ENCODE measurements around the gene DDN.

DDN gene

DNA sequence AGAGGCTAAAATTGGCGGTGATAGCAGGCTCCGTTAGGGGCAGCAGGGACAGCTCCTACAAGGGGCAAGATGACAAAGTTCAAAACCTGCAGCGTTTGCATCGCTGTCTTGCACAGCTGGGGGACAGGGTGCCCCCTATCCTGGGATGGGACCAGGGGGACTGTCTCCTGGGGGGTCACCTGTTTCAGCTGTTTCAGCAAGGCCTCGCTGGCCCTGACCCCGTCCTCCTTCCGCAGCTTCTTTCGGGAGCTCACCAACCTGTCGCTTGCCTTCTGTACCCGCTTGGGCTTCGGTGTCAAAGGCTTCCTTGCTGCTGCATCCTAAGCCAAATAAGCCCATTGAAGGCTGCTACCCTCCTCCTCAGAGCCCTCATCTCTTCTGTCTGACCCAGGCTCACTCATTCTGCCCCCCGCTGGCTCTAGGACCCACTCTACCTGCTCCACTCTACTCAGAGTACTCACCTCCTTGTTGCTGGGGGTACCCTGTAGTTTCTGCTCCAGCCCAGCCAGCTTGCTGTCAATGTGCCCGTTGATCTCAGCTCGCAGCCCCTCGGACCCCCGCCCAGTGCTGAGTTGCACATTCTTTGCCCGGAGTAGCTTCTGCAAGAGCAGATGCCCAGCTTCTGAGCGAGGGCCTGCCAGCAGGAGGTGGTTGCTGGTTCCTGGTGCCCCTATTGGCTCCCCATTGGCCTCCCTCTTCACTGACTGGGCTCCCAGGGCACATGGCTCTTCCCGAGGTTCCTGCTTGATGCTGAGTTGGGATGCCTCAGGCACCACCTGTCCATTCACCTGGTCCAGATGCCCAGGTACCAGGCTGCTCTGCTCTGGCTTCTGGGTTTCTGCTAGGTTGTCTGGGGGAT, 31.8 kb upstream of the DDN start:
- DNase-seq, result no peak

DNA sequence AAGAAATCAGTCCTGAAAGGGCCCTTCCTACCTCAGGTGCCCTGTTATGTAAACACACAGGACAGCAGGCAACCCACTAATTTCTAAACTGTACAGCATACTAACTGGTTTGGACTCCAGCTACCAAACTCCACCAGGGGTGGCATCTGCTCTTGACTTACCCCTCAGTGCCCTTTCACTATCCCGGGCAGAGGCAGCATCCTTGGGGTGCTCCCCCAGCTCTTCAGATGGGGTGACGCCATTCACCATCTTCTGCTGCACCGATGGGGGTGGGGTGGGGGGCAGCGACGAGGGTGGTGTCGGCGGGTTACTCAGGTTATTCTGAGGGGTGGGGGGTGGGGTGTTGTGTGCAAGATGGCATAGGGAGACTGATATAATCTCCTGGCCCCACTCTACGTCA, 30.9 kb upstream of the DDN start:
- DNase-seq, result no peak

DNA sequence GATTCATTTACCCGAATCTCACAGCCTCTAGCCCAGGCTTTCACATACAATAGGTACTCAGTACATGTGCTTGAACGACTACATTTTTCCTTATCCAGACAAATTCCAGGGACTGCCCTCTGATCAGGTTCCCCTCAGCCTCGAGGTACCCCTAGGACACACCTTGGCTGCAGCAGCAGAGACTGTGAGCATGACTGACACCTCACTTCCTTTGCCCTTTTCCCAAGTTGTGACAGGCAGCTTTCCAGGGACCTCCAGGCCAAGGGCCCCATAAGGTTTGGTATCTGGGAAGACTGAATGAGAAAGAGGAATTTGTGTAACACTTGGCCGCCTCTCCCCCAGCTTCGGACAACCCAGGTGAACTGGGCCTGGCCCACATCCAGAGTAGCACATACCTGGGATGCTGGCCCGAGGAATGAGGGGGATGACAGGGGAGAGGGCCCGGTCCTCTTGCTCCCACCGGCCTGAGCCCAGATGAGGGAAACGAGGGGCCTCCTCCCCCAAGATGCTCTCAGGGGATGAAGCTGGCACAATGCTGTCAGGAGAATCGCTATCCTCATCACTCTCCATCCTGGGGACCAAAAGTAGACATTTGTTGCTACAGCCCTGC, 29.6 kb upstream of the DDN start:
- DNase-seq, result no peak

DNA sequence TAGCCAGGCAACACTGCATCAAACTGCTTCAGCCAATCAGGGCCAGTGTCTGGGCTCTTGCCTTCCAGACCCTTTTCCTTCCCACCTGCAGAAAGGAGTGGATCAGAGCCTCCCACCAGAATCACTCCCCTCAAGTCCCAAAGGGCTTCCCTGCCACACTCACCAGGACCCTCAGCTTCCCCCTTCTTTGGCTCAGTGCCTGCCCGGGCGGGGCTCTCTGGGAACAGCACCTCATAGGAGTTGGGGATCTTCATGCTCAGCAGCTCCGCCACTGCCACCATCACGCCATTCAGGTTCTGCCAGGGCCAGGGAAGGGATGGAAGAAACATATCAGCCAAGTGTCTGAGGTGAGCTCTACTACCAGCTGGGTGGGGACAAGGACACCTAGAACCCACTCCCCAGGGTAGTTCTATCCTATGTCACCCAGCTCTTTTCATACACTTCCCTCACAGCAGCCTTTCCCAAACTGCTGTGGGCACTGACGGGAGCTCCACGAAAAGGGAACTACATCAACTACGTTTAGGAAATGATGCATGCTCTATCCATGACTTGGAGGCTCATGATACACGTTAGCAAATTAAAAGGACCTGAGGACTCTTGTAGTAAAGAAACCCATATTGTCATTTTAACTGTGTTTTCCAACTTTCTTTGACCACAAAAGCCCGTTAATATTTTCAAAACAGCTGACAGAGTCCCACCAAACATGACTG, 28.8 kb upstream of the DDN start:
- DNase-seq, result no peak

DNA sequence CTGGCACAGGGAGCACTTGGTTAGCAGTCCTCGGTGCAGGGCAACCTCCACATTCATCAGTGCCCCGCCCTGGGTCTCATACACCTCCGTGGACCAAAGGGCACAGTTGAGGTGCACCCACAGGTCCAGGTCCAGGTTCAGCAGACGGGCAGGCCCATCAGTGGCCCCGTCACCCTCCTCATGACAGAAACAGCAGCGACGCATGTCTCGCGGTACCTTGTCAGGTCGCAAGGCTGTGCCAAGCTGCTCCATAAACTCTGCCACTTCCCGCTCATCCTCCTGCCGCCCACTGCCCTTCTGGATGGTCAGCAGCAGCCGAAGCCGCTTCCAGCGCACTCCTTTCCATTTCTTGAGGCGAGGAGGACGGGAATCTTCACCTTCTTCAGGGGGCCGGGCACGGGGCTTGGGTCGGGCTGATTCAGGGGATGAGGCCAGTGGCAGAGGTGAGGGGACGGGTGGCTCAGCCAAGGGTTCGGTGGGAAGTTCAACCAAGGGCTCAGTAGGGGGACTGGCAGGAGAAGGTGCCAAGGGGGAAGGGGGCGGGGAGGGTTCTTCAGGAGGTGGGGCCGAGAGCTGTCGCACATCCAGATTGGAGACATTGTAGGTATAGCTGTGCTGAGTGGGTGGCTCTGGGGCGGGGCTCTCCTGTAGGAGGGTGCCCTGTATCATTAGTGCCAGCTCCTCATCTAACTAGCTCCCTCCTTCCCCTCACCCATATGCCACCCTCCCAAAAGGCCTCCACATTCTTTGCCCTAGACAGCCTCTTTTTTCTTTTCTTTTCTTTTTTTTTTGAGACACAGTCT, 27.7 kb upstream of the DDN start:
- no peak for DNase-seq

DNA sequence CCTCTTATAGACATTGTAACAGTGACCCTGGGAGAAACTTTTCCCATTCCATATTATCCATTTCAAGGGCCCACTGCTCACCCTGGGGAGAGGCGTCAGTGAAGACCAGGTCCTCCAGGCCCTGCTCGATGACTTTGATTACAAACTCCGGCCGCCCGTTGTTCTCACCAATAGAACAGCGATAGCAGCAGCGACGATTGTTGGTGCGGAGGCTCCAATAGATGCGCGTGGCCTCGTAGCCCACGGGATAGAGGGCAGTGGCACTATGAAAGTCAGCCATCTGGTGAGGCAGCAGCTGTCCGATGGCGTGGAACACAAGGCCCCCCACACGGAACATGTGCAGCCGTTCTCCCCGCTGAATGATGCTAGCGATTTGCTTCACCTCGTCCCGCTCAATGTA, 26.9 kb upstream of the DDN start:
- no peak for DNase-seq

DNA sequence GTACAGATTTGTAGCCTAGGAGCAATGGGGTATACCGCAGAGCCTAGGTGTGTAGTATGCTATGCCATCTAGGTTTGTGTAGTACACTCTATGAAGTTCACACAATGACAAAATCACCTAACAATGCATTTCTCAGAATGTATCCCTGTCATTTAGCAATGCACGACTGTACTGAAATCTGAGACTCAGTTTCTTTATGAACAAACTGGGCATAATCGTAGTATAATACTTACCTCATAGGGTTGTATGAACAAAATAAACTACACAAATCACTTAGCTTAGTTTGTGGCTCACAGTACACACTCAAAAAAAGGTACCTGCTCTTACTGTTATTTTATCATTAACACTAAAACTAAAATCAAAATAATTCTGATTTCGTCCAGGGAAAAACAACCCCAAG, 26.3 kb upstream of the DDN start:
- DNase-seq, result no peak

DNA sequence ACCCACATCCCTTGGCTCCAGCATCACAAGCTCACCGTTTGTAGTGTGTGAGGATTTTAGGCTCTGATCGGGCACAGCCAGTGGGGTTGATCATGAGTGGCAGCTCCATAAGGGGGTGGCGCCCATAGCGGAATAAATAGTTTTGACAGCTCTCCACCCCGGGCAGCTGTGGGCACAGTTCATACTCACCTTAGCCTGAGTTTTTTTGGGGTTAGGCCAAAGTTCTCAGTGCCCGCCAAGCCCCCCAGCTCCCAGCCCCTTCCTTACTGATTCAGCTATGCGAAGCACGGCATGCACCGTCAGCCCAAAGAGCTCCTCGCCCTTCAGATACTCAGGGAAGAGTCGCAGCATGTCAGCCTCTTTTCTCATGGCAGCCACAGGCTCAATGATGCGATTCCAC, 25.4 kb upstream of the DDN start:
- no peak for DNase-seq

DNA sequence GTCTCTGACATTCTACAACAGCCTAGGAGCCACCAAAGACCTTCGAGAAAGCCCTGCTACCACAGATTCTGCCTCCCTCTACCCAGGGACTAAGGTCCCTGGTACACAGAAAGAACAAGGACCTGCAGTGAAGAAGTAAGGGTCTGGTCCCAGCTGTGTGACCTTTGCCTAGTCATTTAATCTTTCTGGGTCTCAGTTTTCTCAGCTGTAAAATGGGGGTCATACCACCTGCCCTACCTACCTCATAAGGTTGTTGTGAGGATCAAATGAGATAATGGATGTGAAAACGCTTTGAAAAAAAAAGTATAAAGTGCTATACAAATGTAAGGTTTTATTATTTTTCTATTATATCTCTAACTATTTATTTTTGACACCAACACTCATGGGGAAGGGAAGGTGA, 24.6 kb upstream of the DDN start:
- no peak for DNase-seq

DNA sequence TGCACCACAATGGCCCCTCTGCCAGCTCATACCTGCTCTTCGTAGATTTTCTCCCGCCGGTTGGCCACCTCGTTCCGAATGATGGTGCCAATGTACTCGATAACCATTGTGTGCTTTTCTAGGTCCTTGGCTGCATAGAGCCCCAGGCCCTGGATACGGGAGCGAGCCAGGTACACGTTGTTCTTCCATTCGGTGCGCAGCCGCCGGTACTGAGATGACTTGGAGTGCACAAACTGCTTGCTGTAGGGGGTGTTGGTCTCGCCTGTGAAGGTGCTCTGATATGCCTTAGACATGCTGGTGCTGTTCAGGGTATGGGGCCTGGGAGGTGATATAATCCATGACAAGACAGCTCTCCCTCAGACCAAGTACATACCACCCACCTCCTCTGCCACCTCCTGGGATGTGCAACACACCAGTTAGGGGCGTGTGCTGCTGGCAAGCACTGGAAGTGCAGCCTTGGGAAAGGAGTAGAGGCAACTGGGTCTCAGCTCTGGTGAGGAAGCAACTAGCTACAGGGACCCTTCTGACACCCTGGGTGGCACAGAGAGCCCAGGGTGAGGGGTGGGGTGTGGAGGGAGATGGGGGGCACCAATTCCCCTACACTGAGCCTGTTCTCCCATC, 23.5 kb upstream of the DDN start:
- no peak for DNase-seq

DNA sequence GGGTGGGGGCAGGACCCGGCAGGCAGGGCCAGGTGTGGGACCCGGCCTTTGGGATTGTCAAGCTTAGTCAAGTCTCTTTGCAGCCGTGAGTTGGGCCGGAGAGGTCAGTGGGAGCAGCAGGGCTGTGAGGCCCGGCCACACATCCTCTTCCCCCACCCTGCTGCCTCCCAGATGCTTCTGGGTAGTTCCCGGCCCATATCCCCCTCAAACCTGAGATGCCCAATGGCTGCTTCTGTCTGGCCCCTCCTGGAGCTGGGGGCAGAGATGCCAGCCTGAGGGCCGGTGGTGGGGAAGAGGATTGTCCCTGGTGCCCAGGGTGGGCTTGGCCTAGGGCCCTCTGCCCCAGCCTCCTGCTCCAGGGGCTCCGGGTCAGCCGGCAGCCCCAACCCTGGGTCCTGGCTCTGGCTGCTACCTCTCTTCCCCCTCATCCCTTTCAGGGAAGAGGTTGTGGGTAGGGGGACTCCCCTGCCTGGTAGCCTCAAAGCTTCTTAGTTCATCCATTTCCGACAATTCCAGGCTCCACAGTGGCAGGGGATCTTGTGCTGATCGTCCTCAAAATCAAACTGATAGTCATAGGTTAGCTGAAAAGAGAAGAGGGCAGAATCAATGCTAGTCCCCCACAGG, 22.2 kb upstream of the DDN start:
- no peak for DNase-seq

DNA sequence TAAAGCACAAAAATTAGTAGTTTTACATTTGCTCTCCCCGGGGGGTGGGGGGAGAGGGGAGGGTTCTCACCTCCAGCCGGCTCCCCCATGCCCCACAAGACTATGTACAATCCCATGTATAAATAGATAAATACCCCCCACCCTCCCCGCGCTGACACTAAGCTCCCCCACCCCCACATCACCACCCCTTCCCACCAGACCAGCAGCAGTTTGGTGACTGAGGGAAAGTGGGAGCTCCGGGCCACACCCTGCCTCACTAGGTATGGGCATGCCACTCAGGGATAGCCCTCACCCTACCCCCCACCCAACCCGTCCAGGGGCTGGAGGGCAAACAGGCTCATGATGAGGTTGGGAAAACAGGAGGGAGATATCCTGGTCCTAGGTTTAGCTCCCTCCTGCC, 21.3 kb upstream of the DDN start:
- no peak for DNase-seq

DNA sequence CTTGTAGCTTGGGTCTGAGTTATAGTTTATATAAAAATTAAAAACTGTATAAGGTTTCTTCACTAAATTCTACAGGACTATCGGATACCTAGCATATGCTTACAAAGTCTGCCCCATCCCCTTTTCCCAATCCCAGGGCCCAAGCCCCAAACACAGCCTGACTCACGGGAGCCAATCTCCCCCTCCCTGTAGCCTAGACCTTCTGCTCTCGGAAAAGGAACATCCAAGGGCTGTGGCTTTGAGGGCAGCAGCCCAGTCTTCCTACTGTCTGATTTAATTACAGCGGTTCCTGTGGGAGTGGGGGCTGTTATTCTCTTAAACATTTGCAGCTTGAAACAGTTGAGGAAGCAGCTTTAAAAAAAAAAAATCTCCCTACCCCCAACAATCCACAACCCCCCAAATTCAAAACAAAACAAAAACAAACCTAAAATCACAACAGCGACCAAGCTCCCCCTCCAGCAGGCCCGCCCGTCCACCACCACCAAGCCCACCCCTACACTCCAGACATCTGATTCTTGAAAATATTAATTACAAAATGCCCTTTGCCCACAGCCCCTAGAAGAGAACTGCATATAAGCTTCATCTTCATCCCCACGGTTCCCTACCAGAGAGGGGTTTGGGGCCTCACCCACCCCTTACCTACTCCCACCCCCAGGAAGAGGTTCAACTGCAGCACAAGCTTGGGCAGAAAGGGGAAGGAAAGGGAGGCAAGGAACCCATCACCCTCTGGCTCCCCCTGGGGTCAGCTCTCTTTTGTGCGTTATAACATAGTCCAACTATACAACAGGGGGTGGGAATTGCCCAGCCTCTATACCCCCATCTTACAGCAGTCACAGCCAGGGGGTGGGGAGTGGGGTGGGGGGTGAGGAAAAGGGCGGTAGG, 20.5 kb upstream of the DDN start:
- DNase-seq, result no peak

DNA sequence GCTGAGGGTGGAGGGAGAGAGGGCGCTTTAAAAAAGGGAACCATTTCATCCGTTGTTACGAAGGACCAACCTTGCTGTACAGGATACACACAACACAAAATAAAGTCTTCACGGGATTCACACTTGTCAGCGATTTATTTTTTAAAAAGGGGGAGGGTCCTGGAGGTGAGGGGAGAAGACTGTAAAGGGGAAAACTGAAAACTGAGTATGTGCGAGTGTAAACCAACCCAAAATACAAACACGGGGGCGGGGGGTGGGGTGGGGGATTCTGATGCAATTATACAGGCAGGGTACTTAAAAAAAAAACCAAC, 19.9 kb upstream of the DDN start:
- no peak for DNase-seq

DNA sequence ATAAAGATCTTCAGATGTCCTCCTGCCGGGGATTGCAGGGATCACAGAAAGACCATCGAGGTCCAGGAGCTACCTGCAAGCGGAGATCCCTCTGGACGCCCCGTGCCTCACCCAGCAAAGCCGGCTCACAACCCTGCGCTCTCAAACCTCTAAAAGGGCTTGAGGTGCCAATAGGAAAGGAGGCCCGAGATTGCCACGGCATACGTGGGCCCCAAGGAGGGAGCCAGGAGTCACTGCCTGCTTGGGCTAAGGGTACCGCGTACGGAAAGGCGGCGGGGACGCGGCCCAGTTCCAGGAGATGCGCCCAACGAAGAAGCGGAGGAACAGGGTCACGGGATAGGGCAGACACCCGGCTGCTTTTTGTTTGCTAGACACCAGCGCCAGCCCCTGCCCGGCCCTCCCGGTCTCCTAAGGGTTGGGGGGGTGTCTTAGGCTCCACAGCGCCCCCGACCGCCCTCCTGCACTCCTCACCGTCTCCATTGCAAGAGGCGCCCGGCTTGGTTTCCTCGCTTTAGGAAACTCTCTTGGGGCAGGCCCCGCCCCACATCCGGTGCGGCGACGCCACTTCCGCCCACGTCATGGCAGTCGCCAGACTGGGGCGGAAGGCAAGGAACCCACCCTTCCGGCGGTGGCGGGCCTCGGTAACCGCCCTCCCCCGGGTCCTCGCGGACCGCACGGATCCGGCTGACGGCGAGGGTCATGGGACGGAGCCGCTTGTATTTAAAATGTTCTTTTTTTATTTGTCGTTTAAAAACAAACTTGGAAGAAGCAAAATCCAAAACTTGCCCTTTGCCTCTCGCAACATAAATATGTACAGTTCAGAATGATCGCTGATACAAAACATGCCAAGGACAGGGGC, 19.3 kb upstream of the DDN start, which contains the start of gene PRKAG1:
Gene PRKAG1, minus strand, starts transcription at position 516 of the 859 bp plus-strand sequence. Its CDS starts 36 bp downstream, at position 480.
- peak; percentile 53 for DNase-seq

DNA sequence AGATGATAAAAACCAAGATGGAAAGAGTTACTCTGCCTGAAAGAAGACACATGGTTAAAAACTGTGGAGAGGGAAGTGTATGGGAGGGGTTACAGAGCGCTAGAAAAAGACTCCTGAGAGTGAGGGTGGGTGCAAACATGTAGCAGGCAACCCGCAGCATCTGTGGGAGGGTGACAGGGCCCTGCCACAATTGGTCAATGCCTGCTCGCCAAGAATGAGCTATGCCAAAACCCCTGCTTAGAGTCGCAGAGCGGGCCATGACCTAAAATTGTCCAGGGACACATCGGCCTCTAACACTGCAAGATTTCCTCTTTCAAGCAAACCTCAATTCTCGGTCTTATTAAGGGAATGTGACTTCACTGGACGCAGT, 18.7 kb upstream of the DDN start:
- DNase-seq, result no peak

DNA sequence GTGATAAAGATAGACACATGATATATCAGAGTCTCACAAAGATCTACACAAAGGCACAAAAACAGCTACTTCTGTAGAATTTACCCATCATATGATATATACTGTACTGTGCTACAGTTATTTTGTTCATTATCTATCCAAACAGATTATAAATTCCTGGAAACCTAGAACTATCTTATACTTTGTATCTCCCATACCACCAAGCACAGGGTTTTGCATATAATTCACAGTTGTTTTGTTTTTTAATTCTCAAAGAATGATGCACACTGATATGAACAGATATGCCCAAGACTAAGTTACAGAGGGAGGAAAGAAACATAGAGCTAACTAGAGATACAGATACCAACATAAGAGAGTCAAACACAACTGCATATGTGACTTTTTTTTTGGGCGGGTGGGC, 16.0 kb upstream of the DDN start:
- DNase-seq, result no peak

DNA sequence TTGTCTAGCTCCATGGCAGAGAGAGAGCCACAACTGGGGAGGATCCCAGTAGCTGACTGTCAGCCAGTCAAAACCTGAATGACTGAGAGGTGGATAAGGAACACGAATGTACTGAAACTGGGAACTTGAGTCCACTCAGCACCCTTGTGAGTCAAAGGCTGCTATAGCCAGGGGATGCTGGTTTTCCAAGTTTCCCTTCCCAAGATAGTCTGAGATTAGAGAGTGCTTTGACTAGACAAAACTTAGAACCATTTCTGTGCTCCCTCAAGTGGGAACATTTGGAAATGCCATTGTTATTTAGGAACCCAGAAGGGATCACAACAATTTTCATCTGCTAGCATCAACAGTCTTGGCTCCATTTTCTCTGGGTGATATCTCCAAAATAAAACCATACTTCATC, 15.4 kb upstream of the DDN start:
- no peak for DNase-seq

DNA sequence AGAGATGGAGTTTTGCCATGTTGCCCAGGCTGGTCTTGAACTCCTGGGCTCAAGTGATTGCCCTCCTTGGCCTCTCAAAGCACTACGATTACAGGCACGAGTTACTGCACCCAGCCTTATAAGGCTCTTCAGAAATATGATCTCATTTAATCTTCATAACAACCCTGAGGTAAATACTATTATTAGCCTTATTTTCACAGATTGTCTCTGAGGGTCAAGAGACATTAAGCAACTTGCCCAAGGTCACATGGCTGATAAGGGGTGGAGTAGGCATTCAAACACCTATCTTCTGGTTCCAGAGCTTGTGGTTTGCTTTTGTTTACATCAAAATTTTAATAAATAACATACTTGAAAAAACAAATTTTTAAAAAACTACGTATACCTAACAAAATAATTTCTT, 14.3 kb upstream of the DDN start:
- DNase-seq, result no peak

DNA sequence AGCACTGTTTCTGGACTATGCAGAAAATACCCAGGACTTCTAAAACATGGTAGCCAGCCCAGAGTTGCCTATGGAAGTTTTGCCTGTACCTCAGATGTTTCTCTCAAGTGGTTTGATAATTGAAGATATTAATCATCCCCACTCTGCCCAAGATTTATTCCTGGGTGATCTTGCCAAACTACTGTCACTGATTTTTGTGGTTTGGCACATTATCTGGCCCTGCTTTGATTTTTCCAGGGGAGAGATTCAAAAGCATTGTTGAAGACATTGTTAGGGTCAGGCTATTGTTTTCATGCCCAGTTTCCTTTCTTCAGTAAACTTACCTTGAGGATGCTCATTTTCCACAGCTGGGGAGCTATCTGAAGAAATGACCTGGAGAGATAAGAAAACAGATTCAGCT, 13.6 kb upstream of the DDN start:
- no peak for DNase-seq

Measured in NCI-H1417 treated with DMSO at 0.1 percent for 48 hours (cell line).